CD1c-positive myeloid dendritic cell (primary cell): ENCODE data around the gene SLC25A51.

Experiments used
- DNase-seq: peaks from one replicate; pipeline ENCODE4 v3.0.0-alpha.2; 2016; ENCODE audit errors: extremely low spot score

SLC25A51 gene

DNA sequence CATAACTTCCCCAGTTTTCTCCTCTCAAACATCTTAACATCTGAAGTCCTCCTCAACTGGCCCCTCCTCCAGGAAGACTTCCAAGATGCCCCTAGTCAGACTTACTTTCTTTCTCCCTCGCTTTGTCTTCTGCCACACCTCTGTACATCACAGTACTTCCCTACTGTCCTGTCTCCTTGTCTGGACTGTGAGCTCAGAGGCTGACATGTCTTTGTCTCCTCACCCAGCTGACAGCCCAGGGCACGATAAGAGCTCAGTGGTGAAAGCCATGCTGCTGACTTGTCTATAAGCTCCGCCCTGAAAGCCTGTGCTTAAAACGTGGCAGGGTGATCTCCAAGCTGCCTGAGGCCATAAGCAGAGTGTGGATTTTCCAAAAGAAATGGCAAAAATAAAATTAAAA lies 33.0 kb upstream of the SLC25A51 start:
- DNase-seq, result no peak

DNA sequence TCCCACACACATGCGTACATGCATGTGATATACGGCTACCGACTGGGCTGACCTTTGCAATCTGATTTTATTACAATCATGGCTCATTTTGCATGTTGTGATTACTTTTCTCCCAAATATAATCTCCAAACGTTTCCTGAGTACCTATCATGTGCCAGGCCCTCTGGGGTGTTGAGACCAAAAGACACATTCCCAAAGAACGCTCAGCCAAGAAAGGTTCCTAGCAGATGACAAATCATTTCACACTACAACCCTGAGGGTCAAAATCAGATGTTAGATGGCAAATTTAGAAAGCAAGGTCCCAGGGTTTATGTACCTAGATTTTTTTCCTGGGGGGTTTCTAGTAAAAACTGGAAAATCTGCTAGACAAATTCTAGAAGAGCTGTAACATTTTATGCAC lies 32.4 kb upstream of the SLC25A51 start:
- DNase-seq, result no peak

DNA sequence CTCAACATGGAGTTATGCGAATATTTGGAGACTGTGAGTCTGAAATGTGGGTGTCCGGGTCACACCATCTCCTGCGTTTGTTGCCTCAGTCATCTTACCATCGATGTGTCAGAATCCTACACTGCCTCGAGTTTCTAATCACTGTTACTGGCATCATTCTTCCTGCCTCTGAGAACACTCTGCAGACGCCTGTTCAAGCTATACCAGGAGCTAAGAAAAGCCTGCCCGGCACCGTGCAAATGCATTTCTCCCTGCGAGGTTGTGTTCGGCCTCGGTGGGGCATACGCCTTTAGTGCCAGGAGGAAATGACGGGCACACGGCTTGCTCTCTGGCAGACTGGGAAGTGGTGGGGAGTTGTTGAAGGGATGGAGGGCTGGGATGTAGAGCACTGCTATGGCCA lies 31.2 kb upstream of the SLC25A51 start:
- DNase-seq, result no peak

DNA sequence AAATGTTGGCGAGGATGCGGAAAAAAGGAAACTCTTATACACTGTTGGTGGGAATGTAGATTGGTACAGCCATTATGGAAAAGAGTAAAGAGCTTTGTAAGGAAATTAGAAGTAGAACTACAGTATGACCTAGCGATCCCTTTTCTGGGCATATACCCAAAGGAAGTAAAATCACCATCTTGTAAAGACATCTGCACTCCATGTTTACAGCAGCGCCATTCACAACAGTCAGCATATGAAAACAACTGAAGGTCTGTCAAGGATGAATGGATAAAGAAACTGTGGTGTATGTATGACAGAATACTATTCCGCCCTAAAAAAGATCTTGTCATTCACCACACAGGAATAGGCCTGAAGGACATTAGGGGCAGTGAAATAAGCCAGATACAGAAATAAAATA lies 27.7 kb upstream of the SLC25A51 start:
- no peak for DNase-seq

DNA sequence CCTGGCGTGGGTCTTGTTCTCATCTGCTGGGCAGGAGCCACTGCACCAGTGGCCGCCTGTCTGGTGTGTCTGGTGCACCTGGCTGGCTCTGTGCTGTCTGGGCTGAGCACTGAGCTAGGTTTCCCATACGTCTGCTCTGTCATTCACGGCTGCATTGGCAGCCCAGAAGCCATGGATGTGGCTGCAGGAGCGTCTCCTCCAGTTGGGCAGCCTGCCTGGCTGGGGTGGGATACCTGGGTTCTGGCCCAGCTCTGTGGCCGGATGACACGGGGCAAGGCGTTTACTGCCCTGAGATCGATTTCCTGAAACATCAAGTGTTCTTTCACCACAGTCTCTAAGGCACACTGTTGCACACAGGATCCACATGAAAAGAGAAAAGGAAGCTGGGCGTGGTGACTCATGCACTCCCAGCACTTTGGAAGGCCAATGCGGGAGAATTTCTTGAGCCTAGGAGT lies 25.5 kb upstream of the SLC25A51 start:
- DNase-seq, result peak; percentile 69

DNA sequence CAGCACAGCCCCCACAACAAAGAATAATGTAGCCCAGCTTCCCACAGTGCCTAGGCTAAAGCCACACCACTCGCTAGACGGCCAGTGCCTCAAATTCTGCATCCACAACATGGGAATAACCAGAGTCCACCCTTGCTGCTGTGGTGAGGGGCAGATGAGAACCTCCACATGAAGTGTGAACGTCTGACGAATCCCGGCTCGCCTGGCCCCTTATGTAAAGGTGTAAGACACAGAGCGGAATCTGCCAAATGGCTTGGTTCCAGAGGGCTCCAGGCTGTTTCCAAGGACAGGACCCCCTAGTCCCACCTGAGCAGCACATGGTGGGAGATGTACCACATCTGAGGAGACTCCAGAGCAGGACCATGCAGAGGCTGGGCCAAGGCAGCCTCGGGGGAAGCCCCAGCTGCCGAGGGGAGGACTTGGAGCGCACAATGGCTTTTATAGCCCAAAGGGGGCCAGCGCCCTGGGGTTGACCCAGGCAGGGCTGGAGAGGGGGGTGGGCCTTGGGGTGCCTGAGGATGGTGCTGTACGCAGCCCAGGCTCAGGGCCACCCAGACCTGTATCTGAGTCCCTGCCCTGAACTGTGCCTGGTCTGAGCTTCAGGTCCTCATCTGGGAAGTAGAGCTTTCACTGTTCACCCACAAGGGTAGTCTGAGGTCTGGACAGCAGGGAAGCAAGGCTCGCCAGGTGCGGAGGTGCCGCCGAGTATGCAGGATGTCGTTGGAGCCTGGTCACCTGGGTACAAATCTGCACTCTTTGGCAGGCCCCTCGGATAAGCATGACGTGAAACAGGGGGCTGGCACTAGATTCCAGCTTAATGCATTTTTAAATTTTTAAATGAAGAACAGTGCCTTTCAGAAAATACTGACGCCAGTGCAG lies 24.9 kb upstream of the SLC25A51 start:
- DNase-seq, result no peak

DNA sequence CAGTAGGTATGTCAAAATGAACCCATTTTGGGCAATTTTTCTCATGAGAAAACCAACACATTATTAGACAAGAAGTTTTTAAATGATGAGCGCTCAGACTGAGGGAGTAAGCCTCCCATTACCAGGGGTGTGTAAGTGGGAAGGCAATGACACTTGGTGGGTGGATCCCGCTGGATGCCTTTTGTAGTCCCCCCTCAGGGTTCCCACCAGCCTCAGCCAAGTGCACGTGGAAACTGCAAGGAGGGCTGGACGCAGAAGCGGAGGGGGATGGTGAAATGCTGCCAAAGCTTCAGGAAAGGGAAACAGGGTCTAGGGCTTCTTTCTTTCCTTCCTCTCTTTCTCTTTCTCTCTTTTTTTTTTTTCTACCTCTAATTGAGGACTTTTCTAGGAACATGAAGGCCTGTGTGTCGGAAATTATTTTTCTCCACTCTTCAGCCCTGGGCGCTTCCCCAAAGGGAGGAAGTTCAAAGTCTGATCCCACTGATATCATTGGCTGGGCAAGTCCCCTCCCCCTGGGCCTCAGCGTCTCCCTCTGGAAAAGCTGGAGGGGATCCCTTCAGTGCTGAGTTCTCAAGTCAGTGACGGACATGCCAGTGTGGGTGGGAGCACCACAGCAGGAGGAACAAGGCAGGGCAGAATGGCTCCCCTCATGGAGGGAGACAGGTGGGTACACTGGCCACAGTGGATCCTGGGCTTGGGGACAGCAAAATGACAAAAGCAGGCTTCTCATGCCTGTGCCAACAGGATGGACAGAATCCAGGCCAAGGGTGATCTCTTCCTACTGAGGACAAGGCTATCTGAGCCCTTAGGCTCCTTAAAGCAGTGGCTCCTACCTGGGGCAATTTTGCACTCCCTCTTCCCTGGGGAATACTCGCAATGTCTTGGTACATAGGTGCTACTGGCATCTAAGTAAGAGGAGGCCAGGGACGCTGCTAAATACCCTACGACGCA lies 23.9 kb upstream of the SLC25A51 start:
- no peak for DNase-seq

DNA sequence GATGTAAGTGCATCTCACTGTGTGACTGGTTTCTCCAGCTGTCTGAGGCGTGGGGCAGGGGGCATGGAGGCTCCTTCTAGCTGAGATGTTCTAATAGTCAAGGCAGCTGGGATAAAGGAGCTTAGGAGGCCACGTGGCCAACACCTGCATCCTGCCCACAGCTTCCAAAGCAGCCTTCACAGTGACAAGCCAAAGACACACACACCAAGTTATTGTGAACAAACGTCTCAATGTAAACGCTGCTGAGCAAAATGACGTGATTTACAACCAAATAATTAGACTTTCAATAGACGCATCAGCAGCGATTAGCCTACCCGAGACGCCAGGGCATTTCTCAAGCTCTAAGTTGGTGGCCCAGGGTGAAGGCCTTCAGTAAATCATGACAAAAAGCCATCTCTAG lies 23.2 kb upstream of the SLC25A51 start:
- no peak for DNase-seq

DNA sequence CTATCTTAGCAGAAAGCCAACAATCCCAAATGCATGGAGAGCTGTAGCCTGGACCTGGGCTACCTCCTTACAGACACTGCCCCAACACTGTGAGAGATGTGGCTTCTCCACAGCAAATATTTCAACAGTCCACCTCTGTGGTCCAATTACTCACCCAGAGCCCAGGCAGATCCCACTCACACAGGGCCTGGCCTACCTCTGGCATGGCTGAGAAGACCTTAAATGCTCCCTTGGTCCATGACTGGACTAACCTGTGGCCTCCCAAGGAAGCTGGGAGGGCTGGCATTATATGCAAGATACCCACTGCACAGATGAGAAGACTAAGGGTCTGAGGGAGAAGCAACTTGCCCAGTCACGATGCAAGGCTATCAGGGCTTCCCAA lies 22.8 kb upstream of the SLC25A51 start:
- DNase-seq, result no peak

DNA sequence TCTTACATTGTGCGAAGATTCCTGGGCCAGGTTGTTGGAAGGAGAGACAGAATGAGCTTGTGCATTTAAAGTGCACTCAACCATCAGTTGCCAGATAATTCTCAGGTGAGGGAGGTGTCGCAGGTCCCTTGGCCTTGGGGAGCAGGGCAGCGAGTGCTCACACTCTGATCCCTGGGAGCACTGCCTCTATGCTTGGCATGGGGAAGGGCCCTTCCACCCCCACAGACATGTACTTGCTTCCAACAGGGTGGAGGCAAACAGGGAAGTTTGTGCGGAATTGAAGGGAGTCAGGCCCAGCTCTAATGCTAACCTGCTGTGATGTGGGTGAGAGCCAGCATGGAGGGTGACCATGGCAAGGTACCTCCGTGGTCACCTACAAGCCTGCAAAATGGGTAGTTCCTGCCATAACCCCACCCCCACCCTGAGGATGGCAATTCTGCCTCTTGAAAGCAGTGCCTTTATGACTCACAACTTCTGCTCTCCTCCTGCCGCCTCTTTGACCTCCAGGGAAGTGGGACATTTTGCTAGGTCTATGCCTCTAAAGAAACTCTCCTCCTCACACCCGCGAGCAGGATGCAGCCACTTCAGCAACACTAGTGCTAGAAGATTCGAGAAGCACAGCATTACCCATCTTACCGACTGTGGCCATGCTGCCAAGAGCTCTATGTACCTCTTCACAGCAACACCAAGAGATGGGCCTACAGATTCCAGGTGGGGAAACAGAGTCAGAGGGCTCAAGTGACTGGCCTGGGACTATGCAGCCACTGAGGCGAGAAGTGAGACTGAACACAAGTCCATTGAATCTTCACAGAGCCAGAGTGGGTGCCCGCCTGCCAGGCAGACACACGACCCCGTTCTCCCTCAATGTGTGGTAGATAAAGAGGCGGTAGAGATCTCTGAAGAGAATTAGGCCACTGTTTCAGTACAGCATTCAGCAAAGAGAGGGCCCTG lies 22.1 kb upstream of the SLC25A51 start:
- peak; percentile 67 for DNase-seq

DNA sequence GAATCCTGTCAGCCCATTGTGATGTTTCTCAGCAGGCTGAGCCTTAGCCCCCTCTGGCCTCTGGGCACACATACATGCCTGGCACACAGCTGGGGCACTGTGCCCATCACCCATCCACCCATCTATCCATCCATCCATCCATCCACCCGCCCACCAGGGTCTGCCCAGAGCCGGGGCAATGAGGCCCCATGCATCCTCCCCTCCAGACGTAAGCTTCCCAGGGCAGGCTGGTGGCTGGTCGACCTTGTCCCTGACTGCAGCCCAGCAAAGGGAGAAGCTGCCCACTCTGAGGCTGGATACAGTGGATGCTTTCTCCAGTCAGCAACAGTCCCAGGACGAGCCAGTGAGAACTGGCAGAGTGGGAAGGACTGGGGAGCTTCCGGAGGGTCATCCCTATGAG lies 21.1 kb upstream of the SLC25A51 start:
- DNase-seq, result no peak

DNA sequence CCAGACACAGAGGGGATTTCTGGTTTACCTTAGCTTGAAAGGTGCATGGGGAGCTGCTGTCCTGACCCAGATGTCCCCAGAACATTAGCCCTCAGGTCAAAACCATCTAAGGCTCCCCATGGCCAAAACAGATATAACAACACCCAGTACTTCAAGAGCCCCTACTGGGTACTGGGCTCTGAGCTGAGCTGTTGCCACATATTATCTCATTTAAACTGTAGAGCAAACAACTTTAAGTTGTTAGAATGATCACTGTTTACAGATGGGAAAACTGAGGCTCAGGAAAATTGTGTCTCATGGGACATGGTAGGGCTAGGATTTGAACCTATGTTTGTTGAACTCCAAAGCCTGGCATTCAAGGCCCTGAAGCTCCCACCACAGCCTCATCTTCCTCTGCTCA lies 20.6 kb upstream of the SLC25A51 start:
- no peak for DNase-seq

DNA sequence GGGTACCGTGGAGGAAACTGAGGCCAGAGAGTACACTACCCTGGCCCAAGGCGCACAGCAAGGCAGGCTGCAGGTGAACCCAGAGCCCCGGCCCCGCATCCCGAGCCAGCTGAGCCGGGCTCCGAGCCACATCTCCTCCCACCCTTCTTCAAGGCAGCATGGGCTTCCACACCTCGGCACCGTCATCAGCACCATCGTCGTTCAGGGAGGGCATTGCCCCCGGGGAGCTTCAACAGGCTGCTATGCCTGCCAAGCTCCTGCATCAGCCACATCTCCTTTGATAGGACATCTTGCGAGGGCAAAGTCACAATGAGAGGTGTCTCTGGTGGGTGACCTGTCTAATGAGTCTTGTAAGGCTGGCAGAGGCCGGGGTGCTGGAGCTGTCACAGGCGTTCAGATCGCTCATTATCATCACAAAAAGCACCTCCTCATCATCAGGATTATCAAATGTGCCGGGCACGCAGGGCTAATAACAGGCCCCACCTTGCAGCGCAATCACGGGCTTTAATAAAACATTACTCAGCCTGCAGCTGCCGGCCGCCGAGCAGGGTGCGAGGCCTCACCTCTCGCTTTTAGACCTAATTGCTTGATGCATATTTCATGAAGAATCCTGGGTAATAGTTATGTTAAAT lies 20.0 kb upstream of the SLC25A51 start:
- DNase-seq, result no peak

DNA sequence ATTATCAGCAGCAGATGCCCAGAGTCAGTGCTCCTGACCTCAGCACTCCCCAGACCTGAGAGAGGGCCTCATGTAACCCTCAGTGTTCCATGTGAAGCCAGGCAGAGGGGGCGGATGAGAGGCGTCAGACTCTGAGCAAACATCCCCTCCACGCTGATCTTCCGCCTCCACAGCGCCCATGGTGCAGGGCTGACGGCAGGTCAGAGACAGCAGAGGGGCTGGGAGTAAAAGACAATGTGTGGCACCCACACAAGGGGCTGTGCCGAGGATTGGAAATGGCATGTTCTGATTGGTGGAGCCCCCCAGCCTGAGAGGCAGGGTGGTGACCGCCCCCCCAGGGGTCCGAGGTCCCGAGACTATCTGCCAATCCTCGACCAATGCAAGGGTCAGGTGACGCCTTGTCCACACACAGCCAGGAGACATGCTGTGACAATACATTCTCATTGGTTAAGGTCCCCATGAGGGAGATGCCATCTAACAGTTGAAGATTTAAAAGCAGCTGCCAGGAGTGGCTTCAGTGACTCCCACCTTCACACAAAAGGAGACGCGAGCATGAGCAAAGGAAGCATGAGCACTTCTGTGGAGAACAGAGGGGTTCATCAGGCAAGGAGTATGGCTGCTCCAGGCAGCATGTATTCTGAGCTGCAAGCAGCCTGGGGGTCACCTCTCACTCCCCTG lies 19.3 kb upstream of the SLC25A51 start:
- no peak for DNase-seq

DNA sequence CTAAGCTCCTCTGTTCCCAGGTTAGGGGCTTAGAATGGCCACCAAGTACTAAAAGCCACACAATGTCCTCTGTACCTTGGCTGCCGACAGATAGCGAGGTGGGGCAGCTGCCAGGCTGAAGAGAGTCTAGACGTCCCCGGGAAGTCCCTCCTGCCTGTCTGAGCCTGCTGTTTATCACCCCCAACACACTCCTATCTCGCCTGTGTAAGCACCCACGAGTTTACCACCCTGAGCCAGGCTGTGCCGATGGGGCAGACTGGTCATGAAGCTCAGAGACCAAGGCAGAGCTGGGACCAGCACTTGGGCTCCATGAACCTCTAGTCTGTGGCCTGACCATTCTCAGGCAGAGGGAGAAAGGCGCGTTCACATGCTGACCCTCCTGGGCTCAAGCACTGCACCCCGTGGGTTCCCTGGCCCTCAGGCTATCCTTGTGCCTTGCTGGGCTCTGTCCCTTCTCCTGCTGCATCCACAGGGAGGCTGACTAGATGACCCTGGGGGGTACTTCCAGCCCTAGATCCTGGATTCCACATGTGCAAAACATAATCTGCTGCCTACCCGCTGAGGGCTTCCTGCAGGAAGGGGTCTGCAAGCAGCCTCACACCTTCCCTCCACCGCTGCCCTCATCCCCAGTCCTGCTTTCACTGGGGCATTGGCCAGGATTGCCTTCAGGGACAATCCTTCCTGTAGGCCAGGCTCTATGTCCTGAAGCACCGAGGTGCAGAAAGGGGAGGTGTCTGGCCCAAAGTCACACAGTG lies 18.6 kb upstream of the SLC25A51 start:
- DNase-seq, result no peak

DNA sequence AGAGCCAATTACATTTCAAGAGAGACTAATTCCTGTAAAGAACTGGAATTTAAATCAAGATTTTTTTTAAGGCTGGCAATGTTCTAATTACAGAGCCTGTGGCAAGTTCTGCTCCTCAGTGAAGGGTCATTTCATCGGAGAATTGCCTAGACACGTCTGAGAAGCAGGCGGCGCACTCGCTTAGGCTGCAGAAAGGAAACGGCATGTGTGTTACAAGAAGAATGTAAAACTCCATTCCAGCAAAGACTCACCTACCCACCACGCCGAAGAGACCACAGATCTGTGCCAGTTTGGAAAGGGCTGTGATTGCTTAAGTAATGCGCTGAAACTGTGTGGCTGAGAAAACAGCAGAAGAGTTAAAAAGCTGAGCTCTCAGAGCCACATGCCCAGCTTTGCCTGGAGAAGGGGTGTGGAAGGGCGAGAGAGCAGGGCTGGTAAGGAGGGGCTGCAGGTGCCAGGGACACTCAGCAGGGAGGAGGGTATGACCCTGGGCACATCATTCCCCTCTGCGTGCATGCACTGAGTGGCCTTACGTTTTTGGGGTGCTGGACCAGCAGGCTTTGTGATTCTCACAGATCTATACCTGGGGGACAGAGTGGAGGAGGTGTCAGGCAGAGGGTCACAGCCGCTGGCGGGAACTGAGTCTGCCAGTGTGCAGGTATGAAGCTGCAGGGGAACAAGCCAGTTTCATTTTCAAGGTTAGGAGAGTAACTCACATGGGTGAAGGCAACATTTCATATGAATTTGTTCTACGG lies 17.8 kb upstream of the SLC25A51 start:
- DNase-seq, result no peak

DNA sequence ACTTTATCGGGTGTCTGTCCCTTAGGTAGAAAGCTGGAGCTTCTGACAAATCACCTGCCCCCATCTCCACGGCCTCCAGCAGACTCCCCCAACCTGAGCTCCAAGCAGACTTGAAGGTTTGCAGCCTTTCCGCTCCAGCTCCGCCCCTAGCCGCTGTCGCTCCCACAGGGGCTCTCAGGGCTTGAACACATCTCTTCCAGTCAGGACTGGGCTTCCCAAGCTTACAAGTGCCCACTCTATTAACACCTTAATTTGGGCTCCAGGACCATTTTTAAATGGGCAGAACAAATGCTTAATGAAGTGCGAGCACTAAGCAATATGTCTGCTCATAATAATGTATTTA lies 17.2 kb upstream of the SLC25A51 start:
- DNase-seq, result no peak

DNA sequence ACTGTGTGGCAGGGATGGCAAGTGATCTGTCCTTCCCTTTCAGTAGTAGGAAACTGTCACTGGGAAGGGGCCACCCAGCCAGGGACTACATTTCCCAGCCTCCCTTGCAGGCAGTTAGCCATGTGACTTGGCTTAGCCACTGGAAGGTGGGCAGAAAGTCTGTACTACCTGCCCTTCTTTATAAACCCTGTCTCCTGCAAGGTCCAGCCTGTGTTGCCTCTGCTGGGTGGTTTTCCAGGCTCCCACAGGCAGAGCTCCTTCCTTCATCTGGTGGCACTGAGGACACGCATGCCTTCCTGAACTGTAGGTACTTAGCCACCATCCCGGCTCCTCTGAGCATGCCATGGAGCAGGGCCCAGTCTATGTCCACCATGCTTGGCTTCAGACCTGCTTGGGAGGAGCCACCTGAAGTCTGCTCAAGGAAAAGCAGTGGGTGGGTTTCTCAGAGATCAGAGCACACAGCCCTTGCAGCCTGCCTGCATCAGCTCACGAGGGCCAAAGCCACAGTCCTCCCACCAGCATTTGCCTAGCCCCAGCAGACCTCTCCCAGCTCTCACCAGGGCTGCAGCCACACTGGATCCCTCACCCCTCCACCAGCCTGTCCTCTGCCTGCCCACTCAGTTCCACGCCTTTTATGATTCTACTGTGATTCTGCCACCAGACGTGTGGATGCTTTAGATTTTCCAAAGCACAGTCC lies 16.7 kb upstream of the SLC25A51 start:
- peak; percentile 27 for DNase-seq

DNA sequence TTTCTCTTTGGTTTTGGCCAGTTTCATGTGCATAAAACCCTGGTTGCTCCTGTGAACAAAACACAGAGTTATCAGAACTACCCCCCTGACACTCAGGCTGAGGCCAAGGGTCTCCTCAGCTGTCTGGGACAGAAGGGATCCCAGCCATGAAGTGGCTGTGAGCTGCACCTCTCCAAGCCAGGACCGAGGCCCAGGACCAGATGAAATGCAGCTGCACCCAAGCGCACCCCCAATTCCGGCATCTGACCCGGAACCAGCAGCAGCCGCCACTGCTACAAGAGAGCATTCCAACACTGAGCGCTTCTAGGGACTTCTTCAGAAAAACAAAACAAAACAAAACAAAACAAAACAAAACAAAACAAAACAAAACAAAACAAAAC lies 16.0 kb upstream of the SLC25A51 start:
- DNase-seq, result no peak
